SK-N-SH (cell line): ENCODE results near the gene CACNA2D3. TPM values are rescaled to one million over a fixed set of nuclear protein-coding genes. Genes with fewer than 3 reads are reported as not detected.

Experiments used
- CTCF ChIA-PET: fragments of 300-600, 350-600 bp; formaldehyde crosslinking; extraction: SDS; loops from one replicate; lab custom pipeline; 2021; lab: Yijun Ruan, JAX
- POLR2A ChIA-PET: fragments of 350-600 bp; sonication (Branson Sonifier 250); formaldehyde crosslinking; extraction: SDS; loops from one replicate; lab custom pipeline; 2020; ENCODE audit warnings: antibody characterized with exemption, inconsistent platforms; lab: Yijun Ruan, JAX
- DNase-seq: peaks from one replicate; pipeline ENCODE4 v3.0.0; 2012
- H2AFZ ChIP-seq: fragments of 200-600 bp; sonication (generic); 2 replicates; pipeline ENCODE4 v1.8.1; 2016; ENCODE audit warnings: antibody characterized with exemption, mild to moderate bottlenecking, low read depth
- H3F3A ChIP-seq: fragments of 200-600 bp; sonication (generic); replicated peaks from 2 replicates; pipeline ENCODE3; 2016; ENCODE audit warnings: antibody characterized with exemption, mild to moderate bottlenecking; ENCODE audit not compliant: insufficient read depth
- H3K27ac ChIP-seq, 2 experiments: fragments of 200-500 bp in 1 of 2; fragments of 200-600 bp in 1 of 2; sonication (Bioruptor generic) in 1 of 2; sonication (generic), shearing (Covaris generic) in 1 of 2; 2 replicates each; pipeline versions ENCODE4 v1.5.1 to v1.6.1; 2014 to 2016; ENCODE audit warnings: low read depth in 2 of 2, inconsistent platforms in 1 of 2, low read length in 1 of 2, mild to moderate bottlenecking in 1 of 2, mixed read lengths in 1 of 2
- H3K27me3 ChIP-seq: fragments of 200-600 bp; sonication (generic), shearing (Covaris generic); 2 replicates; pipeline ENCODE4 v1.6.1; 2016; ENCODE audit warnings: mixed run types; ENCODE audit not compliant: insufficient read depth
- H3K36me3 ChIP-seq, 2 experiments: fragments of 200-500 bp in 1 of 2; fragments of 200-600 bp in 1 of 2; sonication (Bioruptor generic) in 1 of 2; sonication (generic) in 1 of 2; replicated peaks in 1 of 2; 2 replicates each; pipeline versions ENCODE3 to v1.5.1; 2014 to 2016; ENCODE audit warnings: low read length in 1 of 2, mild to moderate bottlenecking in 1 of 2; ENCODE audit not compliant: insufficient read depth in 2 of 2, control insufficient read depth in 1 of 2
- H3K4me1 ChIP-seq, 2 experiments: fragments of 200-500 bp in 1 of 2; fragments of 200-600 bp in 1 of 2; sonication (Bioruptor generic) in 1 of 2; sonication (generic), shearing (Covaris generic) in 1 of 2; 2 replicates each; pipeline versions ENCODE4 v1.5.1 to v1.6.1; 2014 to 2016; ENCODE audit warnings: low read depth in 1 of 2, low read length in 1 of 2, mixed run types in 1 of 2; ENCODE audit not compliant: insufficient read depth in 2 of 2, control insufficient read depth in 1 of 2
- H3K4me2 ChIP-seq: fragments of 200-600 bp; sonication (generic), shearing (Covaris generic); 2 replicates; pipeline ENCODE4 v1.6.1; 2017; ENCODE audit warnings: mixed run types
- H3K4me3 ChIP-seq, 2 experiments: fragments of 200-500 bp in 1 of 2; fragments of 200-600 bp in 1 of 2; sonication (Bioruptor generic) in 1 of 2; sonication (generic), shearing (Covaris generic) in 1 of 2; 2 replicates each; pipeline versions ENCODE4 v1.5.1 to v1.8.1; 2014 to 2016; ENCODE audit warnings: low read depth in 2 of 2, inconsistent platforms in 1 of 2, low read length in 1 of 2, mild to moderate bottlenecking in 1 of 2, mixed read lengths in 1 of 2, moderate library complexity in 1 of 2
- H3K79me2 ChIP-seq: fragments of 200-600 bp; sonication (generic); 2 replicates; pipeline ENCODE4 v1.8.1; 2017; ENCODE audit warnings: mild to moderate bottlenecking; ENCODE audit not compliant: insufficient read depth
- H3K9ac ChIP-seq: fragments of 200-600 bp; sonication (generic); 2 replicates; pipeline ENCODE4 v1.6.1; 2017; ENCODE audit warnings: mixed run types
- H3K9me2 ChIP-seq: fragments of 200-600 bp; sonication (generic); 2 replicates; pipeline ENCODE4 v1.6.1; 2017; ENCODE audit warnings: mixed run types
- H3K9me3 ChIP-seq: fragments of 200-600 bp; sonication (generic); 2 replicates; pipeline ENCODE4 v1.6.1; 2017; ENCODE audit warnings: mixed run types, mild to moderate bottlenecking, moderate library complexity
- H4K20me1 ChIP-seq: fragments of 200-600 bp; sonication (generic); 2 replicates; pipeline ENCODE4 v1.6.1; 2017; ENCODE audit warnings: mild to moderate bottlenecking, mixed run types; ENCODE audit not compliant: insufficient read depth
- CHD2 ChIP-seq: fragments of 150-350 bp; IDR thresholded peaks from 2 replicates; pipeline ENCODE4 v1.6.1; 2018; ENCODE audit warnings: low read length; ENCODE audit not compliant: partially characterized antibody
- ELF1 ChIP-seq: IDR thresholded peaks from 2 replicates; pipeline ENCODE4 v1.4.0; 2012
- EP300 ChIP-seq, 2 experiments: IDR thresholded peaks; 2 replicates each; pipeline versions ENCODE4 v1.4.0 to v1.6.1; 2012; ENCODE audit warnings: borderline replicate concordance in 1 of 2, low read depth in 1 of 2, low read length in 1 of 2
- EZH2phosphoT487 ChIP-seq: fragments of 200-600 bp; sonication (generic); IDR thresholded peaks from 2 replicates; pipeline ENCODE4 v1.6.1; 2017; ENCODE audit warnings: low read depth, mixed run types, mild to moderate bottlenecking, antibody characterized with exemption, moderate library complexity, borderline replicate concordance
- FOSL2 ChIP-seq: IDR thresholded peaks from 2 replicates; pipeline ENCODE4 v1.4.0; 2012; ENCODE audit warnings: low read depth, mild to moderate bottlenecking, moderate library complexity, borderline replicate concordance
- FOXJ3 ChIP-seq: sonication (generic); formaldehyde crosslinking; IDR thresholded peaks from 2 replicates; pipeline ENCODE4 v1.5.1; 2020; ENCODE audit warnings: mild to moderate bottlenecking, missing genetic modification reagents
- GABPA ChIP-seq: IDR thresholded peaks from 2 replicates; pipeline ENCODE4 v1.4.0; 2012; ENCODE audit warnings: low read depth, mild to moderate bottlenecking
- IRF3 ChIP-seq: fragments of 150-350 bp; IDR thresholded peaks from 2 replicates; pipeline ENCODE4 v1.6.1; 2016; ENCODE audit warnings: mild to moderate bottlenecking, low read depth, low read length
- MEF2A ChIP-seq: IDR thresholded peaks from 2 replicates; pipeline ENCODE4 v1.4.0; 2012; ENCODE audit warnings: low read depth, borderline replicate concordance
- NFIC ChIP-seq: IDR thresholded peaks from 2 replicates; pipeline ENCODE4 v1.4.0; 2012; ENCODE audit warnings: borderline replicate concordance
- NRF1 ChIP-seq: IDR thresholded peaks from 2 replicates; pipeline ENCODE4 v1.6.1; 2012; ENCODE audit warnings: low read depth, mild to moderate bottlenecking, low read length
- POLR2AphosphoS5 ChIP-seq: IDR thresholded peaks from 2 replicates; pipeline ENCODE4 v1.6.1; 2012; ENCODE audit warnings: low read depth, low read length
- RAD21 ChIP-seq: IDR thresholded peaks from 2 replicates; pipeline ENCODE4 v1.6.1; 2012; ENCODE audit warnings: mild to moderate bottlenecking, low read length
- RCOR1 ChIP-seq: fragments of 150-350 bp; IDR thresholded peaks from 2 replicates; pipeline ENCODE4 v1.6.1; 2017; ENCODE audit warnings: antibody characterized with exemption, low read length
- RXRA ChIP-seq: IDR thresholded peaks from 2 replicates; pipeline ENCODE4 v1.4.0; 2012; ENCODE audit warnings: low read depth, mild to moderate bottlenecking, borderline replicate concordance
- SIN3A ChIP-seq: IDR thresholded peaks from 2 replicates; pipeline ENCODE4 v1.6.1; 2012; ENCODE audit warnings: low read depth, mild to moderate bottlenecking, low read length, moderate library complexity, borderline replicate concordance
- TEAD4 ChIP-seq: IDR thresholded peaks from 2 replicates; pipeline ENCODE4 v1.4.0; 2012; ENCODE audit warnings: mild to moderate bottlenecking, borderline replicate concordance; ENCODE audit not compliant: insufficient read depth
- YY1 ChIP-seq: IDR thresholded peaks from 2 replicates; pipeline ENCODE4 v1.4.0; 2012; ENCODE audit warnings: low read depth, mild to moderate bottlenecking
- ZBTB33 ChIP-seq: IDR thresholded peaks from 2 replicates; pipeline ENCODE4 v1.4.0; 2012; ENCODE audit warnings: low read depth, borderline replicate concordance
- WGBS: methylation state at CpG from one replicate; pipeline ENCODE4 v1.1.6; 2017; ENCODE audit warnings: low lambda C conversion rate; 5-methylcytosine and 5-hydroxymethylcytosine counted together
- polyA plus RNA-seq, 3 experiments: library from polyadenylated mRNA; depleted of rRNA; stranded (reverse); fragments of >200 nt; gene quantifications; 2 replicates each; pipeline ENCODE4 v1.2.3, GENCODE V29; 2012
- TF ChIP-seq, protein P1 (sequence below): fragments of 200-600 bp; sonication (generic); IDR thresholded peaks from 2 replicates; pipeline ENCODE4 v1.6.1; 2017; ENCODE audit warnings: antibody characterized with exemption, mild to moderate bottlenecking, moderate library complexity
- TF ChIP-seq, protein P2 (sequence below): fragments of 150-350 bp; IDR thresholded peaks from 2 replicates; pipeline ENCODE4 v1.6.1; 2017; ENCODE audit warnings: antibody characterized with exemption, low read length, low read depth, borderline replicate concordance

The CACNA2D3 gene
- polyA plus RNA-seq, 1 of the 3 experiments (the other 2 are of a cell fraction), result 0.15 TPM

DNA sequence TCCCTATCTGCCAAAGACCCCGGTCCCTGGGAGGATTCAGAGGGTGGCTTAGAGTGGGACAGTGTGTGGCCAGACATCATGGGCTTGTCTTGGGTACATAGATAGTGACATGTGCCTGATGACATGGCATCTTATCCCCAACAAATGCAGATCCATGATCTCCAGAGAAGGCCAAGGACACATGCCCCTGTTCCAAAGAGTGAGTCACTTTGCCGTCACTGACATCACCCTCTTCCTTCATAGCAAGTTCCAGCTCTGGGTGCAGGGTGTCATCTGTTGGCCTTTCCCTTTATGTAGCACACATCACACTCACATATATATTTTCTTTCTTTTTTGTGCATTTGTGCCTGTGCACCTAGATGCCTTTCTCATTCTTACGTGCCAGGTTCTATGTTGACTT is 455.0 kb downstream of the CACNA2D3 start:
- ChIA-PET CTCF (no interaction called here), POLR2A (no interaction called here)
- H3K36me3 ChIP-seq, result no peaks in the 10 kb centered on the region
- H3K79me2 ChIP-seq, result no peaks in the 10 kb centered on the region
- no peak overlapping the region for H3K4me3 ChIP-seq
- H3K9ac ChIP-seq, result no peak overlapping the region
- no peaks in the 10 kb centered on the region for H3F3A ChIP-seq
- no peak for DNase-seq
- H3K27me3 ChIP-seq, result no peaks in the 10 kb centered on the region
- WGBS, result 67% methylated on average over 2 of the region's 3 CpGs
- peaks cover 0 to 11% of the 10 kb centered on the region in 2 experiments; a peak in 2 of 4 replicates for H3K4me1 ChIP-seq
- no peak overlapping the region for H3K4me2 ChIP-seq
- no peaks in the 10 kb centered on the region for H3K9me2 ChIP-seq
- no peak overlapping the region for H2AFZ ChIP-seq
- TF ChIP-seq NRF1 (no peak), POLR2AphosphoS5 (no peak), GABPA (no peak), FOSL2 (no peak), SIN3A (no peak), RCOR1 (no peak), TEAD4 (no peak), YY1 (no peak), CHD2 (no peak), IRF3 (no peak)
- TF ChIP-seq, protein P1, sequence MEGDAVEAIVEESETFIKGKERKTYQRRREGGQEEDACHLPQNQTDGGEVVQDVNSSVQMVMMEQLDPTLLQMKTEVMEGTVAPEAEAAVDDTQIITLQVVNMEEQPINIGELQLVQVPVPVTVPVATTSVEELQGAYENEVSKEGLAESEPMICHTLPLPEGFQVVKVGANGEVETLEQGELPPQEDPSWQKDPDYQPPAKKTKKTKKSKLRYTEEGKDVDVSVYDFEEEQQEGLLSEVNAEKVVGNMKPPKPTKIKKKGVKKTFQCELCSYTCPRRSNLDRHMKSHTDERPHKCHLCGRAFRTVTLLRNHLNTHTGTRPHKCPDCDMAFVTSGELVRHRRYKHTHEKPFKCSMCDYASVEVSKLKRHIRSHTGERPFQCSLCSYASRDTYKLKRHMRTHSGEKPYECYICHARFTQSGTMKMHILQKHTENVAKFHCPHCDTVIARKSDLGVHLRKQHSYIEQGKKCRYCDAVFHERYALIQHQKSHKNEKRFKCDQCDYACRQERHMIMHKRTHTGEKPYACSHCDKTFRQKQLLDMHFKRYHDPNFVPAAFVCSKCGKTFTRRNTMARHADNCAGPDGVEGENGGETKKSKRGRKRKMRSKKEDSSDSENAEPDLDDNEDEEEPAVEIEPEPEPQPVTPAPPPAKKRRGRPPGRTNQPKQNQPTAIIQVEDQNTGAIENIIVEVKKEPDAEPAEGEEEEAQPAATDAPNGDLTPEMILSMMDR, result no peak
- H4K20me1 ChIP-seq, result no peaks in the 10 kb centered on the region
- H3K27ac ChIP-seq, result no peak overlapping the region
- H3K9me3 ChIP-seq, result no peaks in the 10 kb centered on the region

- Histone ChIP-seq H3K9me2 (no peaks in the 10 kb centered on the region), H3K9ac (no peak overlapping the region), H3K4me1 (peaks cover 0 to 11% of the 10 kb centered on the region in 2 experiments; a peak in 2 of 4 replicates), H3K36me3 (no peaks in the 10 kb centered on the region), H3K27ac (no peak overlapping the region), H3K4me2 (no peak overlapping the region), H3K79me2 (no peaks in the 10 kb centered on the region), H3K27me3 (no peaks in the 10 kb centered on the region), H2AFZ (no peak overlapping the region), H4K20me1 (no peaks in the 10 kb centered on the region), H3K4me3 (no peak overlapping the region), H3K9me3 (no peaks in the 10 kb centered on the region), H3F3A (no peaks in the 10 kb centered on the region)
- peak; percentile 22 for DNase-seq
- CTCF ChIA-PET, result interaction anchor here (1.2 kb wide), 1 partner anchor 160 kb away, joined by 4 read pairs; no protein-coding TSS in a partner anchor
- POLR2A ChIA-PET, result no interaction called here
- 44% methylated on average over 7 of the region's 7 CpGs for WGBS
- TF ChIP-seq MEF2A (no peak), EZH2phosphoT487 (no peak), EP300 (IDR thresholded peaks at IDR 0.05; ENCODE audit: borderline replicate concordance in 1 of 2, low read depth in 1 of 2, low read length in 1 of 2) (no peak), ELF1 (no peak), FOSL2 (no peak), NRF1 (no peak), ZBTB33 (no peak), RAD21 (no peak), FOXJ3 (no peak), POLR2AphosphoS5 (no peak), TEAD4 (no peak), NFIC (no peak), RXRA (no peak), GABPA (no peak)
- TF ChIP-seq, protein P2, sequence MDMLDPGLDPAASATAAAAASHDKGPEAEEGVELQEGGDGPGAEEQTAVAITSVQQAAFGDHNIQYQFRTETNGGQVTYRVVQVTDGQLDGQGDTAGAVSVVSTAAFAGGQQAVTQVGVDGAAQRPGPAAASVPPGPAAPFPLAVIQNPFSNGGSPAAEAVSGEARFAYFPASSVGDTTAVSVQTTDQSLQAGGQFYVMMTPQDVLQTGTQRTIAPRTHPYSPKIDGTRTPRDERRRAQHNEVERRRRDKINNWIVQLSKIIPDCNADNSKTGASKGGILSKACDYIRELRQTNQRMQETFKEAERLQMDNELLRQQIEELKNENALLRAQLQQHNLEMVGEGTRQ, result no peak
Measured at GRCh38 chr3:54578417-54578816, 456.1 kb downstream of the CACNA2D3 start.
